ENCODE measurements around the gene LYST.

GRCh38 chr1:235872270-235872669 lies 5.6 kb upstream of the LYST start:
- TF ChIP-seq, protein P1, sequence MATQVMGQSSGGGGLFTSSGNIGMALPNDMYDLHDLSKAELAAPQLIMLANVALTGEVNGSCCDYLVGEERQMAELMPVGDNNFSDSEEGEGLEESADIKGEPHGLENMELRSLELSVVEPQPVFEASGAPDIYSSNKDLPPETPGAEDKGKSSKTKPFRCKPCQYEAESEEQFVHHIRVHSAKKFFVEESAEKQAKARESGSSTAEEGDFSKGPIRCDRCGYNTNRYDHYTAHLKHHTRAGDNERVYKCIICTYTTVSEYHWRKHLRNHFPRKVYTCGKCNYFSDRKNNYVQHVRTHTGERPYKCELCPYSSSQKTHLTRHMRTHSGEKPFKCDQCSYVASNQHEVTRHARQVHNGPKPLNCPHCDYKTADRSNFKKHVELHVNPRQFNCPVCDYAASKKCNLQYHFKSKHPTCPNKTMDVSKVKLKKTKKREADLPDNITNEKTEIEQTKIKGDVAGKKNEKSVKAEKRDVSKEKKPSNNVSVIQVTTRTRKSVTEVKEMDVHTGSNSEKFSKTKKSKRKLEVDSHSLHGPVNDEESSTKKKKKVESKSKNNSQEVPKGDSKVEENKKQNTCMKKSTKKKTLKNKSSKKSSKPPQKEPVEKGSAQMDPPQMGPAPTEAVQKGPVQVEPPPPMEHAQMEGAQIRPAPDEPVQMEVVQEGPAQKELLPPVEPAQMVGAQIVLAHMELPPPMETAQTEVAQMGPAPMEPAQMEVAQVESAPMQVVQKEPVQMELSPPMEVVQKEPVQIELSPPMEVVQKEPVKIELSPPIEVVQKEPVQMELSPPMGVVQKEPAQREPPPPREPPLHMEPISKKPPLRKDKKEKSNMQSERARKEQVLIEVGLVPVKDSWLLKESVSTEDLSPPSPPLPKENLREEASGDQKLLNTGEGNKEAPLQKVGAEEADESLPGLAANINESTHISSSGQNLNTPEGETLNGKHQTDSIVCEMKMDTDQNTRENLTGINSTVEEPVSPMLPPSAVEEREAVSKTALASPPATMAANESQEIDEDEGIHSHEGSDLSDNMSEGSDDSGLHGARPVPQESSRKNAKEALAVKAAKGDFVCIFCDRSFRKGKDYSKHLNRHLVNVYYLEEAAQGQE (IDR thresholded peaks at IDR 0.05; ENCODE audit: low read depth, low read length), result no peak
- TF ChIP-seq, protein P2, sequence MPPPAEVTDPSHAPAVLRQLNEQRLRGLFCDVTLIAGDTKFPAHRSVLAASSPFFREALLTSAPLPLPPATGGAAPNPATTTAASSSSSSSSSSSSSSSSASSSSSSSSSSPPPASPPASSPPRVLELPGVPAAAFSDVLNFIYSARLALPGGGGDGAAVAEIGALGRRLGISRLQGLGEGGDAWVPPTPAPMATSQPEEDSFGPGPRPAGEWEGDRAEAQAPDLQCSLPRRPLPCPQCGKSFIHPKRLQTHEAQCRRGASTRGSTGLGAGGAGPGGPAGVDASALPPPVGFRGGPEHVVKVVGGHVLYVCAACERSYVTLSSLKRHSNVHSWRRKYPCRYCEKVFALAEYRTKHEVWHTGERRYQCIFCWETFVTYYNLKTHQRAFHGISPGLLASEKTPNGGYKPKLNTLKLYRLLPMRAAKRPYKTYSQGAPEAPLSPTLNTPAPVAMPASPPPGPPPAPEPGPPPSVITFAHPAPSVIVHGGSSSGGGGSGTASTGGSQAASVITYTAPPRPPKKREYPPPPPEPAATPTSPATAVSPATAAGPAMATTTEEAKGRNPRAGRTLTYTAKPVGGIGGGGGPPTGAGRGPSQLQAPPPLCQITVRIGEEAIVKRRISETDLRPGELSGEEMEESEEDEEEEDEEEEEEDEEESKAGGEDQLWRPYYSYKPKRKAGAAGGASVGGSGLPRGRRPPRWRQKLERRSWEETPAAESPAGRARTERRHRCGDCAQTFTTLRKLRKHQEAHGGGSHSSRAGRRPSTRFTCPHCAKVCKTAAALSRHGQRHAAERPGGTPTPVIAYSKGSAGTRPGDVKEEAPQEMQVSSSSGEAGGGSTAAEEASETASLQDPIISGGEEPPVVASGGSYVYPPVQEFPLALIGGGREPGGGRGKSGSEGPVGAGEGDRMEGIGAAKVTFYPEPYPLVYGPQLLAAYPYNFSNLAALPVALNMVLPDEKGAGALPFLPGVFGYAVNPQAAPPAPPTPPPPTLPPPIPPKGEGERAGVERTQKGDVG (CRISPR knock-in tag; IDR thresholded peaks at IDR 0.05), result no peak
- TF ChIP-seq POLR2AphosphoS5 (IDR thresholded peaks at IDR 0.05; ENCODE audit: low read length) (no peak), CTCF (IDR thresholded peaks at IDR 0.05 in 2 of 3, conservative IDR thresholded peaks at IDR 0.05 in 1 of 3; ENCODE audit: control insufficient read depth in 2 of 3, extremely low read depth in 1 of 3, insufficient read depth in 1 of 3, low read depth in 3 of 3, low read length in 3 of 3) (no peak), SIN3A (IDR thresholded peaks at IDR 0.05; ENCODE audit: low read depth, low read length) (no peak)
